Epithelial cell of esophagus (primary cell): ENCODE data around the gene S100A13.
"Not testable (repeated sequence)": the region's sequence is repeated elsewhere in the genome, so short reads cannot be mapped to it uniquely, and the experiment has no call there.

Experiments
- DNase-seq: peaks from one replicate; pipeline ENCODE4 v3.0.0; 2010; ENCODE audit warnings: low read depth
- H3K4me3 ChIP-seq: 2 replicates; pipeline ENCODE4 v1.5.1; 2011; ENCODE audit warnings: mild to moderate bottlenecking, low read length, control low read depth
- CTCF ChIP-seq: IDR thresholded peaks from 2 replicates; pipeline ENCODE4 v1.5.1; 2011; ENCODE audit warnings: low read depth, mild to moderate bottlenecking, low read length, control low read depth, inconsistent platforms; ENCODE audit not compliant: insufficient read depth; ENCODE audit errors: missing control alignments

S100A13 gene

GRCh38 chr1:153648000-153648643 is 20.8 kb upstream of the S100A13 start:
- TF ChIP-seq CTCF, result no peak
- no peak overlapping the region for H3K4me3 ChIP-seq
- no peak for DNase-seq

GRCh38 chr1:153647346-153647714 is 20.0 kb upstream of the S100A13 start:
- DNase-seq, result no peak
- no peak overlapping the region for H3K4me3 ChIP-seq
- no peak for TF ChIP-seq CTCF

- no peak for TF ChIP-seq CTCF
- no peak for DNase-seq
- no peak overlapping the region for H3K4me3 ChIP-seq
These were observed 19.5 kb upstream of the S100A13 start for GRCh38 chr1:153646672-153647345.

GRCh38 chr1:153643816-153644215 is 16.5 kb upstream of the S100A13 start:
- no peak for TF ChIP-seq CTCF
- DNase-seq, result no peak
- no peak overlapping the region for H3K4me3 ChIP-seq

- DNase-seq, result no peak
These were observed 15.8 kb upstream of the S100A13 start for GRCh38 chr1:153643100-153643499.

GRCh38 chr1:153642161-153642560 is 14.9 kb upstream of the S100A13 start:
- no peak for DNase-seq
- no peak overlapping the region for H3K4me3 ChIP-seq
- no peak for TF ChIP-seq CTCF

More at GRCh38 chr1:153643100-153643499, 15.8 kb upstream of the S100A13 start:
- H3K4me3 ChIP-seq, result no peak overlapping the region
- no peak for TF ChIP-seq CTCF

- no peak for DNase-seq
- no peak for TF ChIP-seq CTCF
These were observed 13.6 kb upstream of the S100A13 start for GRCh38 chr1:153640861-153641260.

GRCh38 chr1:153640213-153640612 is 12.9 kb upstream of the S100A13 start:
- not testable (repeated sequence) for DNase-seq, H3K4me3 ChIP-seq

More at GRCh38 chr1:153640861-153641260, 13.6 kb upstream of the S100A13 start:
- no peak overlapping the region for H3K4me3 ChIP-seq
